MCF 10A (cell line): Measurements from ENCODE around the gene SERTAD2. TPM values are rescaled to one million over a fixed set of nuclear protein-coding genes. Genes with fewer than 3 reads are reported as not detected.
A peak's percentile ranks its signal among the peaks of the same experiment; 100 is the strongest.

Source experiments
- BruUV-seq: library from RNA; stranded (reverse); fragments of 400-500 nt; replicated peaks from 2 replicates; lab custom pipeline; 2021; lab: Mats Ljungman, UMichigan
- CTCF ChIA-PET: fragments of 300-600 bp; sonication (Branson Sonifier 250); formaldehyde crosslinking; extraction: SDS; loops from one replicate; lab custom pipeline; 2021; ENCODE audit warnings: antibody characterized with exemption, inconsistent platforms; lab: Yijun Ruan, JAX
- POLR2A ChIA-PET: fragments of 300-600, 350-650 bp; sonication (Branson Sonifier 250); formaldehyde crosslinking; extraction: SDS; loops from one replicate; lab custom pipeline; 2020; ENCODE audit warnings: antibody characterized with exemption, inconsistent platforms; lab: Yijun Ruan, JAX
- DNase-seq: peaks from one replicate; pipeline ENCODE4 v3.0.0-alpha.2; 2018; ENCODE audit not compliant: unreplicated experiment
- H3K27ac Mint-ChIP-seq: one replicate; pipeline ENCODE4 v1.8.0; 2022; ENCODE audit warnings: mild to moderate bottlenecking, low read depth, mixed read lengths; ENCODE audit not compliant: unreplicated experiment
- H3K27me3 Mint-ChIP-seq: one replicate; pipeline ENCODE4 v1.8.0; 2022; ENCODE audit warnings: mixed read lengths; ENCODE audit not compliant: insufficient read depth, unreplicated experiment
- H3K36me3 Mint-ChIP-seq: one replicate; pipeline ENCODE4 v1.8.0; 2022; ENCODE audit warnings: mild to moderate bottlenecking, moderate library complexity, mixed read lengths; ENCODE audit not compliant: insufficient read depth, unreplicated experiment
- H3K4me1 Mint-ChIP-seq: one replicate; pipeline ENCODE4 v1.8.0; 2022; ENCODE audit warnings: mixed read lengths; ENCODE audit not compliant: insufficient read depth, unreplicated experiment
- H3K4me3 Mint-ChIP-seq: one replicate; pipeline ENCODE4 v1.8.0; 2022; ENCODE audit warnings: mild to moderate bottlenecking, moderate library complexity, mixed read lengths; ENCODE audit not compliant: unreplicated experiment
- H3K9me3 Mint-ChIP-seq: one replicate; pipeline ENCODE4 v1.8.0; 2022; ENCODE audit warnings: mixed read lengths; ENCODE audit not compliant: unreplicated experiment
- intact Hi-C: fragments of 100-400 bp; cut with micrococcal nuclease; formaldehyde crosslinking; loops from 2 replicates; pipeline ENCODE4 v1.14.1; 2022
- total RNA-seq: library from RNA; stranded (reverse); gene quantifications from 2 replicates; pipeline ENCODE4 v1.2.3, GENCODE V29; 2022
- TF ChIP-seq, protein P1 (sequence below): fragments of 200-600 bp; IDR thresholded peaks from one replicate; pipeline ENCODE4 v1.8.0; 2022; ENCODE audit warnings: antibody characterized with exemption, mild to moderate bottlenecking; ENCODE audit not compliant: unreplicated experiment

The SERTAD2 gene
- total RNA-seq, 1 experiment from 2014 or later = 15.0 TPM

DNA sequence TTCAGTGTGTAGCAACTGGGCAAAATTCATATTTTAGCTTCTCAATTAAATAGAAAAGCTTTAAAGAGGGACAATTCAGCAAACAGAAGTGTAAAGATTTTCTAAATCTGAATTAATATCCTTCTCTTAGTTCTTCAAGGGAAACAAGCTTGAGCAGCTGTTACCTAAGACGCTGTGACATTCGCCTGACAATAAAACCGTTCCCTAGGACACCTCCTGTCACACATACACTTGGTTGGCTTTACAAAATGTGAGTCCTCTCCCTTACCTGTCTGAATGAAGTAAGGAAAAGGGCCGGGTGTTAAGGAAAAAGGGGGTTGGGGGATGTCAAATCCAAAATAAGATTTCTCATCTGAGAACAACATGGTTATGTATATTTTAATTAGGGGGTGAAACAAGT, 2.1 kb downstream of the SERTAD2 start:
- no peaks in the 10 kb centered on the region for H3K9me3 Mint-ChIP-seq
- H3K27me3 Mint-ChIP-seq = no peaks in the 10 kb centered on the region
- no peak for DNase-seq
- ChIA-PET POLR2A (interaction anchor here (1.0 to 17.8 kb wide), 18 partner anchors 11 to 477 kb away, joined by 3 to 724 read pairs (median 18); partner anchors contain the start of genes AFTPH, CEP68 and RAB1A), CTCF (interaction anchor here (0.6 to 2.4 kb wide), 15 partner anchors 9 to 405 kb away, joined by 3 to 18 read pairs (median 4); partner anchors contain the start of gene CEP68)
- TF ChIP-seq, protein P1, sequence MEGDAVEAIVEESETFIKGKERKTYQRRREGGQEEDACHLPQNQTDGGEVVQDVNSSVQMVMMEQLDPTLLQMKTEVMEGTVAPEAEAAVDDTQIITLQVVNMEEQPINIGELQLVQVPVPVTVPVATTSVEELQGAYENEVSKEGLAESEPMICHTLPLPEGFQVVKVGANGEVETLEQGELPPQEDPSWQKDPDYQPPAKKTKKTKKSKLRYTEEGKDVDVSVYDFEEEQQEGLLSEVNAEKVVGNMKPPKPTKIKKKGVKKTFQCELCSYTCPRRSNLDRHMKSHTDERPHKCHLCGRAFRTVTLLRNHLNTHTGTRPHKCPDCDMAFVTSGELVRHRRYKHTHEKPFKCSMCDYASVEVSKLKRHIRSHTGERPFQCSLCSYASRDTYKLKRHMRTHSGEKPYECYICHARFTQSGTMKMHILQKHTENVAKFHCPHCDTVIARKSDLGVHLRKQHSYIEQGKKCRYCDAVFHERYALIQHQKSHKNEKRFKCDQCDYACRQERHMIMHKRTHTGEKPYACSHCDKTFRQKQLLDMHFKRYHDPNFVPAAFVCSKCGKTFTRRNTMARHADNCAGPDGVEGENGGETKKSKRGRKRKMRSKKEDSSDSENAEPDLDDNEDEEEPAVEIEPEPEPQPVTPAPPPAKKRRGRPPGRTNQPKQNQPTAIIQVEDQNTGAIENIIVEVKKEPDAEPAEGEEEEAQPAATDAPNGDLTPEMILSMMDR = no peak
- H3K36me3 Mint-ChIP-seq = no peaks in the 10 kb centered on the region
- peak overlapping the region; percentile 77 for H3K4me3 Mint-ChIP-seq
- peak overlapping the region; percentile 89 for H3K27ac Mint-ChIP-seq
- BruUV-seq = no TSS peak
- intact Hi-C loops = no loop called here
- peaks cover 32% of the 10 kb centered on the region for H3K4me1 Mint-ChIP-seq

DNA sequence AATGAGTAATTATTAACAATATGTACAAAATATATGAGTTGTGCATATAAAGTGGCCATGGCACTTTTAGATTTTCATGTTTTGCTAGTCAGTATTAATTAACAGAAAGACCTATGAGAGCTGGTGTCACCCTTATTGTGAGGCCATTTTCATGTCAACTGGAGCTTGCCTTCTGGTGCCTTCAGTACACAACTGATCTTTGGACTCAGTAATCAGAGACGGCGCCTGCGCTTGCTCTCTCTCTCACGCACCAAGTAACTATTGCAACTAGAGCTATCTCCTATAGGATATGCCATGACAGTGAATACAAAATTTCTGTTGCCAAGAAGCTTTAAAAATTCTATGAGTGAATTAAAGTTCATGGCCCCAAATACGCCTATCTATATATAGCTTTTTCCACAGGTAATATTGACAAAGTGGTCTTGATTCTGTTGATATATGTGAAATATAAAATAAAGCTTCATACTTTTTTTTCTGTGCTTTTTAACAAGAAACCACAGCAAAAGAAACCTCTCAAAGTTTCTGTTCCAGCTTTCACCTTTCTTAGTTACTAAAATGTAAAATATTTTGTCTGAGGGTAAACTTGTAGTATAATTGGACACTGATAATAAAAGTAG, 2.9 kb downstream of the SERTAD2 start:
- H3K4me3 Mint-ChIP-seq = no peak overlapping the region
- H3K4me1 Mint-ChIP-seq = peaks cover 32% of the 10 kb centered on the region
- H3K27me3 Mint-ChIP-seq = no peaks in the 10 kb centered on the region
- POLR2A ChIA-PET = interaction anchor here (0.6 to 17.8 kb wide), 13 partner anchors 10 to 724 kb away, joined by 3 to 724 read pairs (median 6); partner anchors contain the start of genes AFTPH and CEP68
- TF ChIP-seq, protein P1 = no peak
- intact Hi-C loops = no loop called here
- CTCF ChIA-PET = interaction anchor here (0.6 to 2.4 kb wide), 16 partner anchors 8 to 405 kb away, joined by 3 to 18 read pairs (median 4); partner anchors contain the start of gene CEP68
- no peak overlapping the region for H3K27ac Mint-ChIP-seq
- no peaks in the 10 kb centered on the region for H3K36me3 Mint-ChIP-seq
- no peak for DNase-seq
- no TSS peak for BruUV-seq
- no peaks in the 10 kb centered on the region for H3K9me3 Mint-ChIP-seq

DNA sequence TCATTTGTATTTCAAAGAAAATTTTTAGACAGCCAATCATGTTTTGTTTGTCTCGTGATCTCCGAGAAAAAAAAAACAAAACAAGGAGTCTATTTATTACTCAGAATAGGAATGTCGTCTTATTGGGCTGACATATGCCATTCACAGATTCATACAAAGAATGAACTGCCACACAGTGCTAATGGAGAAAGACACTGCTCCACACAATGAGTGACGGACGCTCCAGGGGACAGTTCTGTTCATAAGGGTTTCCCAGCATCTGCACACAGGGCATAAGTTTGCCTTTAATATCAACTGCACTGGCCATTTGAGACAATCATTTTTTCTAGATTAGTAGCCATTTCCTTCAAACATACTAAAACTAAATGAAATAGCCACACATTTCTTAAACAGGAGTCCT, 3.4 kb downstream of the SERTAD2 start:
- CTCF ChIA-PET = interaction anchor here (0.6 to 2.4 kb wide), 14 partner anchors 7 to 223 kb away, joined by 3 to 8 read pairs (median 4); partner anchors contain the start of gene AFTPH
- no TSS peak for BruUV-seq
- Mint-ChIP-seq H3K9me3 (no peaks in the 10 kb centered on the region), H3K27ac (peak overlapping the region; percentile 74), H3K4me3 (no peak overlapping the region), H3K27me3 (no peaks in the 10 kb centered on the region), H3K36me3 (no peaks in the 10 kb centered on the region), H3K4me1 (peaks cover 31% of the 10 kb centered on the region)
- DNase-seq = no peak
- intact Hi-C loops = no loop called here
- TF ChIP-seq, protein P1 = no peak
- POLR2A ChIA-PET = interaction anchor here (0.6 to 17.8 kb wide), 14 partner anchors 9 to 405 kb away, joined by 3 to 724 read pairs (median 6); partner anchors contain the start of genes AFTPH and CEP68

DNA sequence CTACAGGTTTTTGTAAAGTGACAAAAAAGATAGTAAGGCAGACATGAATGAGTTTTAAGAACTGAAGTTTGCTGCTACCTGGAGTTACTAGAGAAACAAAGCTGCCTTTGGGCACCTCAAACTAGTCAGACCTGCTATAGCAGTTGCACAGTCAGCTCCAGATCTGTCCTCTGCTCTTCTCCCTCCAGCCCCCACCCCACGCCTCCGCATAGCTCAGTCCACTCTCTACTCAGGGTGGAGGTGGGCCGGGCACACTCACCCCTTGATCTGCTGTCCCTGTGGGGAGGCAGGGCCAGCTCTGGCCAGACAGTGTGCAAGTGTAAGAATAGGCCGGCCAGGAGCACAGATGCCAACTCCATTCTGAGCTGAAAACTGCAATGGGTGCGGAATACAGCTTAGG, 4.1 kb downstream of the SERTAD2 start:
- peak overlapping the region; percentile 74 for H3K27ac Mint-ChIP-seq
- peaks cover 25% of the 10 kb centered on the region for H3K4me1 Mint-ChIP-seq
- TF ChIP-seq, protein P1 = no peak
- no TSS peak for BruUV-seq
- intact Hi-C loops = loop anchor here (10.0 kb wide), 1 partner anchor 185 kb away; no protein-coding TSS in a partner anchor
- H3K27me3 Mint-ChIP-seq = no peaks in the 10 kb centered on the region
- CTCF ChIA-PET = interaction anchor here (0.5 to 2.2 kb wide), 11 partner anchors 10 to 513 kb away, joined by 3 to 8 read pairs (median 4); partner anchors contain the start of gene AFTPH
- no peak for DNase-seq
- H3K9me3 Mint-ChIP-seq = no peaks in the 10 kb centered on the region
- peak overlapping the region; percentile 60 for H3K4me3 Mint-ChIP-seq
- H3K36me3 Mint-ChIP-seq = peaks cover under 1% of the 10 kb centered on the region
- POLR2A ChIA-PET = interaction anchor here (0.7 to 17.8 kb wide), 20 partner anchors 9 to 406 kb away, joined by 3 to 724 read pairs (median 4); partner anchors contain the start of gene CEP68
